Measurements from ENCODE around the gene UAP1L1.

DNA sequence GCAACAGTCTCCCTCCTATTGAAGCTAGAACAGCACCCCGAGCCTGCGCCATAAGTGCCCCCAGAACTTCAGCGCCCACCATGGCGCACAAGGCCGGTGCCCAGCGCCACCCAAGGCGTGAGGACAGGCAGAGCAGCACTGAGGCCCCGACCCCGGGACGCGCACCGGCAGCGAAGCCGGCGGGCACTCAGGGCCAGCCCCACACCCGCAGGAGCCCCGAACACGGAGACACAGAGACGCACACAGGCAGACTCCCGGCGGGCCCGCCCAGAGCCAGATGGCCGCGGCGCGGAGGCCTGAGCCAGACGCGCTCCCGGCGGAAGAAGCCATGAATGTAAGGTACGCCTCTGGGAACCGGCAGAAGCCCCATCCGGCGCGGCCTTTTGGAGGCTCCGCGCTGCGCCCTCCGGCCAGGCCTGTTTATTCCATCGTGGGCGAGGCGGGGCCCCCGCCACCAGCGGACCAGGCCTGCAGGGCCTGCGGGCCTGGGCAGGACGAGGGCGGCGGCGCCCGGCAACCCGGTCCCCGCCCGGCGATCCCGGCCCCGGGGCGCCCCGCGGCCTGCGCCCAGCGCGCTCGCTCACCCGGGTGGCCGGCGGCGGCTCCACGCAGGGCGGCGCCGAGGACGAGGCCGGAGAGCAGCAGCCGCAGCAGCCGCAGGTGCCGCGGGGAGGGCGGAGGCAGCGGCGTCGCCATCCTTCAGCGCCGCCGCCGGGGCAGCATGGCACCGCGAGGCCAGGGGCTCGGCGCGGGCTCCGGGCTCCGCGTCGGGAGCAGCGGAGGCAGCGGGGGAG lies 31.8 kb upstream of the UAP1L1 start:
- TF ChIP-seq, protein P1, sequence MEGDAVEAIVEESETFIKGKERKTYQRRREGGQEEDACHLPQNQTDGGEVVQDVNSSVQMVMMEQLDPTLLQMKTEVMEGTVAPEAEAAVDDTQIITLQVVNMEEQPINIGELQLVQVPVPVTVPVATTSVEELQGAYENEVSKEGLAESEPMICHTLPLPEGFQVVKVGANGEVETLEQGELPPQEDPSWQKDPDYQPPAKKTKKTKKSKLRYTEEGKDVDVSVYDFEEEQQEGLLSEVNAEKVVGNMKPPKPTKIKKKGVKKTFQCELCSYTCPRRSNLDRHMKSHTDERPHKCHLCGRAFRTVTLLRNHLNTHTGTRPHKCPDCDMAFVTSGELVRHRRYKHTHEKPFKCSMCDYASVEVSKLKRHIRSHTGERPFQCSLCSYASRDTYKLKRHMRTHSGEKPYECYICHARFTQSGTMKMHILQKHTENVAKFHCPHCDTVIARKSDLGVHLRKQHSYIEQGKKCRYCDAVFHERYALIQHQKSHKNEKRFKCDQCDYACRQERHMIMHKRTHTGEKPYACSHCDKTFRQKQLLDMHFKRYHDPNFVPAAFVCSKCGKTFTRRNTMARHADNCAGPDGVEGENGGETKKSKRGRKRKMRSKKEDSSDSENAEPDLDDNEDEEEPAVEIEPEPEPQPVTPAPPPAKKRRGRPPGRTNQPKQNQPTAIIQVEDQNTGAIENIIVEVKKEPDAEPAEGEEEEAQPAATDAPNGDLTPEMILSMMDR (IDR thresholded peaks at IDR 0.05; ENCODE audit: poor library complexity), result no peak
- TF ChIP-seq EZH2 (IDR thresholded peaks at IDR 0.05; ENCODE audit: borderline replicate concordance), result peak; percentile 32

All from hepatocyte (in vitro differentiated cells).